CD4-positive, alpha-beta T cell treated with Interleukin-4 for 4 hours (primary cell): ENCODE results near the gene MNT.

Source experiments
- DNase-seq: peaks from one replicate; pipeline ENCODE4 v3.0.0-alpha.2; 2020

The MNT gene

DNA sequence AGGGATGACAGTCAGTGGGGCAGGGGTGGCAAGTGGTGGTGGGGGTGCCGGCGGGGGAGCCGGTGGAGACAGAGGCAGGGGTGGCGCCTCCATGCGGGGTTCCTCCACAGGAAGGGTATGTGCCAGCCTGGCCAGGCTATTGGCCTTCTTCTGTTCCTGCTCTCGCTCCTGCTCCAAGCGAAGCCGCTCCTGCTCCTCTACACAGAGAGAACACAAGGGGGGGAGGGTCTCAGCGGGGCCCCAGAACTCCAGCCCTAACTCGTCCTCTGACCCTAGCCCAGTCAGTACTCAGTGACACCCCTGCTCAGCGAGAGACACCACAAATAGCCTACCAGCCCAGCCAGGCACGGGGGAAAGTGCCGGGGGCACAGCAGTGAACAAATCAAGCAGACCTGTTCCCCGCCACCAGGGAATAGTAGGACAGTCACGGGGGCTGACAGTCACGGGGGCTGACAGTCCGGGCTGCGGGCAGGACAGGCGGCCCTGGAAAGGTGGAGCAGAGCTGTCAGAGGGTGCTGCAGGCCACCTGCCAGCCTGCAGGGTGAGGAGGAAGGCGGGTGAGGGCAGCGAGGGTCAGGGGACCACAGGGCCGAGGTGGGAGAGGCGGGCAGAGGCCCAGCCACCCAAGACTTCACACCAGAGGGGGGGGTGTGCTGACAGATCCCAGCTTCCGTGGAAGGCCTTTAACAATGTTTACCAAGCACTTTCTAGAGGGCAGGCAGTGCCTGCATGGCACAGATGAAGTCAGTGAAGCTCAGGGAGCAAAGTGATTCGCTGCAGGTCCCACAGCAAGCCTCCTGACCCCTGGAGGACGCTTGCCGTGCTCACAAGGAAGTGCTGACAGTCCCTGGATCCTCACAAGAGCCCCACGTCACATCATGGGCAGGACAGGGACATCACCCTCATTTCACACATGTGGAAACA, 5.3 kb downstream of the MNT start:
- DNase-seq, result no peak

DNA sequence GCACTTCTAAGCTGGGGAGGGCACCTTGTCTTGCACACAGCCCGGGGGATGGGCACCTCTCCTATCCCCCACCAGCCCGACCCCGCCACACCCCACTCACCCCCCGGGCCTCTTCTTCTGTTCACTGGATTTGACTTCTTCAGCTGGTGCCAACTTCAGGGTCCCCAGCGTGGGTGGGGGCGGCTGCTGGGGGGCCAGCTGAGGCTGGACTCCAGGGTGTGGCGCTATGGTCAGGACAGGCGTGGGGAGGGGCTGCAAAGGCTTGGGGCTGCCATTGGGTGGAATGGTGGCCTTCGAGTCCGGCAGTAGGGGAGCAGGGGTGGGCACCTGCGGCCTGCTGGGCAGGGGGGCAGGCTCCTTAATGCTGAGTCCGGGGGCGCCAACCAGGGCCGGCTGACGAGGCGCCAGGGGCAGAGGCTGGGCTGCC, 6.1 kb downstream of the MNT start:
- no peak for DNase-seq

DNA sequence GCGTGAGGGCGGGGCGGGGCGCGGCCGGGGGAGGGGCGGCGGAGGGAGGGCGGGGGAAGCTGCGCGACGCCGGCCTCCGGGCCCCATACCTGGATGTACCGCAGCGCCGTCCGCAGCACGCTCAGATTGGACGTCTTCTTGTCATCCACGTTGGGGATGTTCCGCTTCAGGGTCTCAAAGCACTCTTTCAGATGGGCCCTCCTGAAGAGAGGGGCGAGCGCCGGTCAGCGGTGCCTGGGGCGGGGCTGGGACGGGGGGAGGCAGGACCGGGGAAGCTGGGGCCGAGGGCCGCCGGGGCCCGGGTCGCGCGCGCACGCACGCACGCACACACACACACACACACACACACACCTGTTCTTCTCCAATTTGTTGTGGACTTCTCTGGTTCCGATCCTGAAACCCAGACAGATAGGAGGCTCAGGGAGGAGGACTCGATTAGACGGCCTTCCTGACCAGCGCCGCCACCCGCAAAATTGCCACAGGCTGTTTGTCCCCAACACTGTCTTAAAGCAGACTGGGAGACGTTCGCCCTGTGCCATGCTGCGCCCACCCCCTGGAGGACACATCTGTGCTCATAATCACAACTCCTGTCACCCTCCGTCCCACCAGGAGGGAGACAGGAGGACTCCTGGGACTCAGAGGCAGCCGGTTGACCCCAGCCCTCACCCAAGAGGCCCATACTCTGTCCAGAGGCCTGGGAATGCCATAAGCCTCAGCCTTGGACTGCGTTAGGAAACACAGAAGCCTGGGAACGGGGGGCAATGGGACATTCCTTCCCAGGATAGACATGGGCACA, 6.7 kb downstream of the MNT start:
- no peak for DNase-seq

DNA sequence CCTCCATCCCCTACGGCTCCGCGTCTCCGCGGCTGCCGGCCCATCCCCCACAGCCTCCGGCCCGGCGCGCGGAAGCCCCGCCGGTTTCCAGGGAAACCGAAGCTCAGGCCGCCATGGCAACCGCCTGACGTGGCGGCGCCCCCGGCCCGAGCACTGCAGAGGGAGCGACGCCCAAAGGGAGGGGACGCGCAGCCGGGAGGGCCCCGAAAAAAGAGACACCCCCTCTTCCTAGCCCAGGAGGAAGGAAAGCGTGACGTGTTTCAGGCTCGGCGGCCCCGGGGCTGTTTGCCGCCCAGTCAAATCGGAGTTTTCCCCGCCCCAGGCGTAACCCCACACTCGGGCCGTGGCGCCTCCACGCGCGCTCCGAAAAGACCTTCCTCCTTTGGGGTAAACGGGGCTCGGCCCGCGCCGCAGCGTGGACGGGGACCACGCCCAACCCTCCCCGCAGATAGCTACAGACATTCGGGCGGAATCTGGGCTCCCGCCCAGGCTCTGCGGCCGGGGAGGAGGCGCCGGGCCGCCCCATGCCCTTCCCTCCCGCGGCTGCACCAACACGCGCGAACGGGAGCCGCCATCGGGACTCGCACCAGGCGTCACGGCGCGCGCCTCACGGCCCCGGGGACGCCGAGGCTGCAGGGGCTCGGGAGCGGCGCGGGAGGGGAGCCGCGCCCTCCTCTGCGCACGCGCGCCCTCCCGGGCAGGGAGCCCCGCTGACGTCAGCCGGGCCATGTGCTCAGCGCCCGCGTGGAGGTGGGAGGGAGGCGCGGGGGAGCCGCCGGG, 7.5 kb downstream of the MNT start:
- DNase-seq, result peak; percentile 96

DNA sequence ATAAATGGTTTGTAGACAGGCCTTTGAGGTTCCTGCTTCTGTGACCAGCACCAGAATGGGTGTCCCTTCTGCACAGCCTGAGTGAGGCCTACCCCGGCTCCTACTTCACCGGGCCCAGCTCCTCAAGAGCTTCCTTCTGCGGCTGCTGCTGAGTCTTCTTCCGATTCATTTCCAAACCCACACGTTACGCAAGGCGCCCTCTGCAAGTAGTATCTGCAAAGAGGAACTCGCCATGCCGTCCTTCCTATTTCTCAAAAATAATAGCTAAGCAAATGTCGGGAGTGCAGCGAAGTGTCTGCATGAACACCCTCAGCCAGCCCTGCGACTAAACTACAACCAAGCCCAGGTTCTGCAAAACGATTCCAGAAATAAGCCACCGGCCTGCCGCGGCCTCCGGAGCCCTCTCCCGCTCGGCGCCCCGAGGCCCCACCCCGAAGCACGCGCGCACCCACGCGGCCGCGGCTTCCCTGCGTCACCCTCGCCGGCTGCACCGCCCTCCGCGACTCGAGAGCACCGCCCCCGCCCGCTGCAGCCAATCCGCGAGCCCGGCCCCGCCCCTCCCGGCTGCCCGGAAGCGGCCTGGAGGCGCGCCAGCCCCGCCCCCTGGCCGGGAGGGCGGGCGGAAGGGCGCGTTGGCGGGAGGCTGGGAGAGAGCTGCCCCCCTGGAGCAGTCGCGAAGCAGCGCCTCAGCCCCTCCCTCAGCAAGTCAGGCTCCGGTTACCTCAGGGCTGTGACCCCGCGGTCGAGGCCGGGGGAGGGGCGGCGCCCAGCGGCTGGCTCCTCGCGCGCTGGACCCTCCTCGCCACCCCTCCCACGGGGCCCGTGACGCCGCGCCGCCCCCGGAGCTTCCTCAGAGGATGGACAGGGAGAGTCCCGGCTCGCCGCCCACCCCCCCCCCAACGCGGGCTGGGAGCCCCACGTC, 8.3 kb downstream of the MNT start:
- DNase-seq, result peak; percentile 95

DNA sequence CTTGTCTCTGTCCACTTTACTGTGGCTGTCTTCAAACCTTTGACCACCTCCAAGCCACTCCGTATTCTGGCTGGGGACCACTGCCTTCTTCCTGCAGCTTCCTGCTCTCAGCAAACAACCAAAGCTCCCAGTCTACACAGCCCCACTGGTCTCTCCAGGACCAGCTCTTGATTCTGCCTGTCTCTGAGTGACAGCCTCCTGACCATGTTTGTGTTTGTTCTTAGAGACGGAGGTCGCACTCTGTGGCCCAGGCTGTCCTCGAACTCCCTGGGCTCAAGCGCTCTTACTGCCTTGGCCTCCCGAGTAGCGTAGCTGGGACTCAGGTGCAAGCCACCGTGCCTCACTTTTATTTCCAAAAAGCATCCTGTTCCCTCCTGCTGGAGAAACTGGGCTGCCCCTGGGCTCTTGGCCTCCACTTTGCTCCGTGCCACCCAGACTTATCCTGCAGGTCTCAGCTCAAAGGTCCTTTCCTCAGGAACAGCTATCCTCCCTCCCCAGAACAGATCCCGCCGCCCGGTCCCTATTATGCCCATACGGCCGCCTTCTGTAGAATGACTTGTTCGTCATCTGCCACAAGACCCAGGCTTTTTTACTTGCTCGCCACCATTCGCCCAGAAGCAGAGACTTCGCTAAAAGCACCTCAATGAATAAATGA, 9.1 kb downstream of the MNT start:
- no peak for DNase-seq

DNA sequence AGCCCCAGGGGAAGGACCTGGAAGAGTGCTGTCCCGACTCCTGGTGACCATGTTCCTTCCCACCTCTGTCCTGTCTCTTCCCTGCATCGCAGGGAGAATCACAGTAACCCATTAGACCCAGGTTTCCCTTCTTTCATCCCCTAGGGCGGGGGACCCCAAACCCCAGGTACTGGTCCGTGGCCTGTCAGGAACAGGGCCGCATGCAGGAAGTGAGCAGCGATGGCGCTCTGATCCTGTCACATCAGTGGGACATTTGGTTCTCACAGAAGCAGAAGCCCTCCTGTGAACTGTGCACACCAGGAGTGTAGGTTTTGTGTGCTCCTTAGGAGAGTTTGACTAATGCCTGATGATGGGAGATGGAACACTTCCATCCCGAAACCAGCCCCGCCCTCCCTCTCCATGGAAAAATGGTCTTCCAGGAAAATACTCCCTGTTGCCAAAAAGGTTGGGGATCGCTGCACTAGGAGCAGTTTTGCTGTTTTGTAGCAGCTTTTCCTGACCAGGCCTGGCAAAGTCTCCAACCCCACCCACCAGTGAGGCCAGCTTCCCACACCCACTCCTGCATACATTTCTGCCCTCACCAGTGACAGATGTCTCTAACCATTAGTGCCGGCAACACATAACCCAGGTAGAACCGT, 10.5 kb downstream of the MNT start:
- DNase-seq, result no peak

DNA sequence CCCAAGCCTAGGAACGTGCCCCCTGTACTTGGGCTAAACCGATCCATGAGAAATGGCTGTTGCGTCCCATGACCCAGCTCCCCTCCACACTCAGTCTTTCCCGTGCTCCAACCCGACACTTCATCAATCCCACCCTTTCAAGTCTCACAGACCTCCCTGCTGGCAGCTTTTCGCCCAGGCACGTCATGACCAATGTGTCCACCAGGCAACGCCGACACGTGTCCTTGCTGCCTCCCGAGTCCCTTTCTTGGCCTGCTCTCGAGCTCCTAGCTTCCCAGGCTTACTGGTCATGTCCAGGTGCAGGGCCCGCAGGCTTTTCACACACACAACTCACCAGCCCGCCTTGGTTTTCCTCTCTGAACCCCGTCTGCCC, 12.2 kb downstream of the MNT start:
- DNase-seq, result no peak

DNA sequence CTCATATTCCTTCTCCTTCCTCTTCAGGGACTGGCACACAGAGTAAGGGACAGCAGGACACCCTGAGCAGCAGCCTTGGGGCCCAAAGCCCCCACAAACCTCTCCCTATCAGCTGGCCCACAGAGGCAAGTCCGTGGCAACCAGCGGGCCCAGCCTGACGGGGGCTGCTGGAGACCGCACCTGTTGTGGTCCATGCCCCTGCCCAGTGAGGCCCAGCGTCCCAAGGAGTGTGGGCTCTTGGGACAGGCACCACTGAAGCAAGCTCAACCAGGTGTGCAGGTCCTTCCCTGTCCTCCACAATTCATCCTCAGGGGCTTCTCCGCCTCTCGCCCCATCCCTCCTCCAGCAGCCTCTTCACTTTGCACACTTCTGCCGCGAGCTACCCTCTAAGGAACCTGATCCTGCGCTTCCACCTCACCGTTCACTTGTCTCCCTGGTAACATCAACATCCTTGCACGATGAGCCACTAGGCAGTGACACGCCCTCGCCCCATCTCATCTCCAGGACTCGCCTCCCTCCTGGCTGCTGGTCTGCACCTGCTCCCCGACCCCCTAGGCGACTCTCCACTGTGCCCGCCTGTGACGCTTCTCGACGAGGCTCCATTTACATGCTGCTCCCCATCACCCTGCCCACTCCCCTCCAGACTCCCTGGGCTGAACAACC, 12.7 kb downstream of the MNT start:
- DNase-seq, result no peak

DNA sequence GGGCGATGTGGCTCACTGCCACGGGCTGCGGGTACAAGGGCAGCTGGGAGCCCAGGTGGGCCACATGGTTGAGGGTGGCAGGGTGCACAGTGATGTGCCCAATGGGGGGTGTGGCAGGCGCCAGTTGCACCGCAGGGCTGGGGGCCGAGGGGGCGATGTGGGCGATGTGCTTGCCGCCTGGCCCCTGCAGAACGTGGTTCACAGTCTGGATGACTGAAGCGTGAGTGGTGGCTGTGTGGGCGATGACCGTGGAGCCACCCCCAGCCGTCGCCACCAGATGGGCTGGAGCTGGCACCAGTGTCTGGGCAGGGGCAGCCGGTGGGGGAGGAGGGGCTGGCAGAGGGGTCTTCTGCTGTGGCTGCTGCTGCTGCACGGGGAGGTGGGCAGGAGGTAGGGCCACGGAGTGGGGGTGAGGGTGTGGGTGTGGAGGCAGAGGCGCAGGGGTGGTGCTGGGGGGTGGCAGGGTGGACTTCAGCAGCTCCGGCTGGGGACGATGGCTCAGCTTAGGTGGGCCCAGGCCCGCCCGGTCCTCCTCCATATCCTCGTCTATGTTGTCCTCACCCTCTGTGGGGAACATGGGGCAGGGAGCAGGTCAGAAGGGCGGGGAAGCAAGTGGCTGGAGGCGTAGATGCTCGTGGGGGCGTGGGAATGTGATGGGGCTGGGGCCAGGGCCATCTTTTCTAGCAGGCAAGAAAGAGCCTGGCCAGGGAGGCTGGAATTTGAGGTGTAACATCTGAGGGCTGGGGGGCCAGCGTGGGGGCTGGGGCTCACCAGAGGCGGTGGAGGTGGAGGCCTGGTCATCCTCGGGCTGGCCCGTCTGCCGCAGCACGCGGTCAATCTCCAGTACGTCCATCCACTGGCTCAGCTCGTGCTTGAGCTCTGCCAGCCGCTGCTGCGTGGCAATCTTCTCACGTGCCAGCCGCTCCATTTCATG, 13.5 kb downstream of the MNT start:
- DNase-seq, result no peak

DNA sequence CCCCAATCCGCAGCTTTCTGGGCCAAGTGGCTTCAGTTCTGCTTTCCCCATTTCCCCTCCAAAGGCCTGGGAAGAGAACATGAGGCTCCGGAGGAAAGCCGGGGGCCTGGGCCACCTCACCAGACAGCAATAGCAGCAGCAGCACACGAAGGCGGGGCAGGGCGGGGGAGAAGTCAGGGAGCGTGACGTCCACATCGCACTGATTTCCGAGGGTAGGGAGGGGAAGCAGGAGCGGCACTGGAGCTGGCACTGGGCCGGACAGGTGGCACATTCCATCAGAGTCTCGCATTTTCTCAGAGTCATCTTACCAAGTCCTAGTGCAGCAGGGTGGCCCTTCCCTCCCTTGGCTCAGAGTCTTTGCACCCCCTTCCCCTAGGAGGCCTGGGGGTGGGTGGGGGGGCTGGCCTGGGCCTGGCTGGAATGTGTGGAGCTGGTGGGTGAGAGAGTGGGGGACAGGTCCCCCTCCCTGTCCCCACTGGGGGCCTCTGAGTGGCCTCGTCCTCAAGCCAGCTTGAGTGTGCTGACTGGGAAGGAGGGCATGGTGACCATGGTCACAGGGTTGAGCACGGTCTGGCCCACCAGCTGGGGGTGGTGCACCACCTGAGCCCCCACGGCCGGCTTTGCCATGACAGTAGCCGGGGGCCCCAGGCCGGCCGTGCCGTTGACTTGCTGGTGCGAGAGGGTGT, 14.3 kb downstream of the MNT start:
- no peak for DNase-seq

DNA sequence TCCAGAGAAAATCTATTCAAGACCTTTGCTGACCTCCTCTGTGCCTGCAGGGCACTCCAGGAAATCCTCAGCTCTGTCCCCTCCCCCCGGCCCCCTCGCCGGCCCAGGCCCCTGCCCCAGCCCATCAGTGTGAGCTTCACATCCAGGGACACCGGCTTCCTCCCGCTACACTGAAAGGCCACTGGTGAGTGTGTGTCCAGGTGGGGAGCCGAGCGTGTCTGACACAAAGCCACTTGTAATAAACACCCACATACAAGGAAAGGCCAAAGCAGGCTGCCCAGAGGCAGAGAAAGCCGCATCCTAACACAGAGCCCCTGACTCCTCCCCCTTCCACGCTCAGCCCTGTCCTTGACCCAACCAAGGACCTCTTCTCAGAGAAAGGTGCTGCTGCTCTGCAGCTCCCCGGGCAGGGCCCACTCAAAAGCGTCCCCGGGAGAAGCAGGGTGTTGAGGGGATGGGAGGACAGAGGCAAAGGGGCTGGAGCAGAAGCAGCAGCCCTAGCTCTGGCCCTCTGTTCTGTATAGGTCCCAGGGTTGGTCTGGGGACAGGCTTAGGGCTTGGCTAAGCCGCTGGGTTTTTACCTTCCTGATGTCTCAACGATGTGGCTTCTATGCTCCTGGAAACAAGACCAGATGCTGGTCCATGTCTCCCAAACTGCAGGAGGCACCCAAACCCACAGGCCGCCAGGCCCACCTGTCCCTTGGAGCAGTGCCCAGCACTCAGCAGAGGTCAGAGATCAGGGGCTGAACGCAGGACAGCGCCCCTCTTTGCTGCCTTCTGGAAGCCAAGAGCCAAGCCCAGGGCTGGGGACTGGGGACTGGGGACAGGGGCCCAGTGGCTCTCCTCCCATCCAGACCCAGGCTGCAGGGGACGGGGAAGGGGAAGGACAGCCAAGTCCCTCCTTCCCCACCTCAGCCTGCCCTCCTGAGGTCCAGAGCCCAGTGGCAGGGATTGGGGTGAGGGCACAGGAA, 15.3 kb downstream of the MNT start:
- no peak for DNase-seq

DNA sequence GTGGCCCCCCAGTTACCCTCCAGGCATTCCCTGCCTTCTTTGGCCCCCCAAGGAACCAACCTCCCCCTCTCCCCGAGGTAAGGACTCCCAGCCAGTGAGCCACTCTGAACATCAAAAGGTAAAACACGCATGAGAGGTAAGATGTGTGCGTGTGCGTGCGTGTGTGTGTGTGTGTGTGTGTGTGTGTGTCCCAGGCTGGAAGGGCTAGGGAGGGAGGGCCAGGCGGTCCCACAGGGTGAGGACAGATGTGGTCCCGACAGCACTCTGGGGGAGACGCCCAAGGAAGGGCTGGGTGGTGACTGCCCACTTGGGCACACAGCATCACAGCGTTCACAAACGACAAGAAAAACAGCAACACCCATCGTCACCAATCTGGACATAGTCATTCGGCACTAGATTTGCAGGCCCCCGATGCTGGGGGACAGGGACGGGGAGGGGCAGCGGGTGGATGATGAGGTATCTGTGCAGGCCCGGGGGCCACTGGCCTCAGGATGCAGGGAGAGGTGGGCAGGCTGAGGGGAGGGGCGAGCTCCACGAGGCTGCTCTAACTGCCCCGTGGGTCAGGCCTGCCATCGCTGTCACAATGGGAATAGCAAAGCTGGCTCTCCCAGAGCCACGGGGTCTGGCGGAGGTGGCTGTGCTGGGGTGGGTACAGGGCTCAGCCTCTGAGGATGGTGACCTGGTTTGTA, 16.3 kb downstream of the MNT start:
- no peak for DNase-seq

DNA sequence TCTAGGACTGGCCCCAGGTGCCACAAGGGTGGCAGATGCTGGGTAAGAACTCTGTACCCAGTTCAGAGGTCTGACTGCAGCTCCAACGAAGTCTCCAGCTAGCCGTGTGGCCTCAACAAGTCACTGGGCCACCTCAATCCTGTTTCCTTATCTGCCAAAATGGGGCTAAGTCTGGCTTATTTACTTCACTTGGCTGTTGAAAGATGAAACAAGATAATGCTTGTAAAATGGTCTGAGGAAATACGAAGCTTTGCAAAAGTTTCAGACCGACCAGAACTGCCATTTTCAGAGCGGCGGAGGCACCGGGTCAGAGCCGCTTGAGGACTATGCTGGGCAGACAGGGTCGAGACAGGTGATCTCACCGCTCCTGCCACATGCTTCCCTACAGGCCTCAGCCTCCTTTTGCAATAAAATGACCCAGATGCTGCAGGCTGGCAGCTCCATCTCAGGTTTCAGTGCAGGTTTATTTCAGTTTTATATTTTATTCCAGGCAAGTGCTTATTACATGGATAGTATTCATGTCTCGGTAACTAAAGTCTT, 17.2 kb downstream of the MNT start:
- DNase-seq, result no peak

DNA sequence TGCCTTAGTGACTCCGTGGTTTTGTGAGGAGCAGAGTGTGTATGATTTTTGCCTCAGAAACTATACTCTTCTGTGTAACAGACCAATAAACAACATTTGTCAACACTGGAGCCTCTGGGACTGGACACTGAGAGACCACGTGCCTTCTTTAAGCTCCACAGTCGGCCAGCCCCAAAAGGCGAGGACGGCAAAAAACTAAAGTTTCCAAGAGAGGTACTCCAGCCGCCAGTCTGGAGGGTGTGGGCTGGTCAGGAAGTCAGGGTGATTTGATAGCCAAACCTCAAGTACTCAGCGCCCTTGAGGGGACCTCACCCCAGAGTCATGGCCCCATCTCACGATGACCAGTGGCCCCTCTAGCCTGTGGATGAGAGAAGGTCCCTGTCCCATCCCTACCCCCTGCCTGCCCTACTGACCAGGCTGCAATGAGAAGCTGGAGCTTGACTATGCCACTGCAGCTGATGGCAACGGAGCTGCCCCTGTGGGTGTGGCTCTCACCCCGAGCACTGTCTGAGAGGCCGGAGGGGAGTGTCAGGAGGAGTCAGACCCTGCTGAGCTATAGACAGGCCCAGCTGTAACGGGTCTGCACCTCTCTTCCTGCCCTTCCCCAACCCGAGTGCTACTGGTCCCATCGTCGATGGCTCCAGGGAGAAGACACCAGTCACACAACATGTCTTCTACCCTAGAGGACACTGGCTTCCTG, 19.8 kb downstream of the MNT start:
- DNase-seq, result no peak
